HTR-8/SVneo (cell line): ENCODE measurements around the gene MED13.
"Not testable (repeated sequence)": the region's sequence is repeated elsewhere in the genome, so short reads cannot be mapped to it uniquely, and the experiment has no call there.

Experiments used
- DNase-seq: peaks from one replicate; pipeline ENCODE4 v3.0.0; 2011; ENCODE audit warnings: low spot score, mixed read lengths; ENCODE audit not compliant: insufficient read length
- FAIRE-seq: peaks from 2 replicates; lab custom pipeline; 2011; peaks lifted over from hg19 to GRCh38; lab: Jason Lieb, UNC

The MED13 gene

GRCh38 chr17:61942085-61942484 is 123.0 kb downstream of the MED13 start:
- DNase-seq (no peak), FAIRE-seq (no peak)

- DNase-seq, result no peak
- no peak for FAIRE-seq
Measured at GRCh38 chr17:61928101-61928436, 137.0 kb downstream of the MED13 start.

- DNase-seq (peak; percentile 99), FAIRE-seq (peak; percentile 91)
Measured at GRCh38 chr17:61927208-61928100, 137.6 kb downstream of the MED13 start, which contains the start of gene INTS2. Gene INTS2, minus strand, starts transcription at chr17:61927982. Its CDS starts 1,338 bp downstream, at chr17:61926644.

GRCh38 chr17:61926826-61927207 is 138.3 kb downstream of the MED13 start:
- DNase-seq, result no peak
- FAIRE-seq, result peak; percentile 13

GRCh38 chr17:61915162-61915561 is 149.9 kb downstream of the MED13 start:
- not testable (repeated sequence) for DNase-seq, FAIRE-seq

- no peak for FAIRE-seq
Measured at GRCh38 chr17:61908292-61909037, 156.6 kb downstream of the MED13 start.

GRCh38 chr17:61907361-61907760 is 157.7 kb downstream of the MED13 start:
- no peak for FAIRE-seq
- DNase-seq, result no peak

More at GRCh38 chr17:61908292-61909037, 156.6 kb downstream of the MED13 start:
- no peak for DNase-seq

- DNase-seq (no peak), FAIRE-seq (peak; percentile 31)
Measured at GRCh38 chr17:61904094-61904710, 160.9 kb downstream of the MED13 start.

- DNase-seq (no peak), FAIRE-seq (no peak)
Measured at GRCh38 chr17:61903251-61903650, 161.8 kb downstream of the MED13 start.

GRCh38 chr17:61897548-61898180 is 167.4 kb downstream of the MED13 start:
- DNase-seq (no peak), FAIRE-seq (no peak)

GRCh38 chr17:61895391-61895790 is 169.7 kb downstream of the MED13 start:
- FAIRE-seq, result no peak

GRCh38 chr17:61894310-61894709 is 170.8 kb downstream of the MED13 start:
- not testable (repeated sequence) for FAIRE-seq, DNase-seq

More at GRCh38 chr17:61895391-61895790, 169.7 kb downstream of the MED13 start:
- DNase-seq, result no peak
